IMR-90 (cell line): Measurements from ENCODE around the gene HIF1A. TPM values are rescaled to one million over a fixed set of nuclear protein-coding genes. Genes with fewer than 3 reads are reported as not detected.

Source experiments
- ATAC-seq: fragments of 200-7000 bp; cut with Tn5 transposase; 2 replicates; pipeline ENCODE4 v1.9.1; 2020; ENCODE audit warnings: low read depth, mild to moderate bottlenecking, moderate library complexity
- BruUV-seq: library from RNA; stranded (reverse); fragments of 400-500 nt; replicated peaks from 2 replicates; lab custom pipeline; 2021; lab: Mats Ljungman, UMichigan
- CTCF ChIA-PET: fragments of 300-600 bp; formaldehyde crosslinking; extraction: SDS; loops from one replicate; lab custom pipeline; 2021; ENCODE audit warnings: antibody characterized with exemption; lab: Yijun Ruan, JAX
- POLR2A ChIA-PET: fragments of 300-600 bp; sonication (Branson Sonifier 250); formaldehyde crosslinking; loops from one replicate; lab custom pipeline; 2022; ENCODE audit warnings: antibody characterized with exemption; ENCODE audit not compliant: unreplicated experiment; lab: Charles Lee
- DNase-seq: peaks from one replicate; pipeline ENCODE4 v3.0.0; 2013
- H2AFZ ChIP-seq: replicated peaks from 2 replicates; pipeline ENCODE3; 2013; ENCODE audit warnings: low read length, mild to moderate bottlenecking; ENCODE audit not compliant: poor library complexity
- H2AK5ac ChIP-seq: 2 replicates; pipeline ENCODE4 v1.6.1; 2013; ENCODE audit warnings: low read depth, low read length, inconsistent platforms
- H2AK9ac ChIP-seq: replicated peaks from 2 replicates; pipeline ENCODE3; 2013; ENCODE audit warnings: mild to moderate bottlenecking, low read depth, low read length, moderate library complexity; ENCODE audit not compliant: poor library complexity
- H2BK120ac ChIP-seq: 2 replicates; pipeline ENCODE4 v1.6.1; 2013; ENCODE audit warnings: low read depth, low read length, inconsistent platforms
- H2BK15ac ChIP-seq: 3 replicates; pipeline ENCODE4 v1.6.1; 2013; ENCODE audit warnings: low read depth, low read length, inconsistent platforms
- H2BK20ac ChIP-seq: 2 replicates; pipeline ENCODE4 v1.6.1; 2013; ENCODE audit warnings: low read depth, mild to moderate bottlenecking, inconsistent platforms, low read length, moderate library complexity
- H2BK5ac ChIP-seq: 2 replicates; pipeline ENCODE4 v1.6.1; 2013; ENCODE audit warnings: mild to moderate bottlenecking, low read depth, low read length, inconsistent platforms; ENCODE audit not compliant: poor library complexity, severe bottlenecking
- H3K14ac ChIP-seq: replicated peaks from 2 replicates; pipeline ENCODE4 v1.6.1; 2013; ENCODE audit warnings: low read depth, low read length, inconsistent platforms
- H3K18ac ChIP-seq: 2 replicates; pipeline ENCODE4 v1.6.1; 2013; ENCODE audit warnings: low read depth, low read length, control low read depth
- H3K23ac ChIP-seq: 2 replicates; pipeline ENCODE4 v1.6.1; 2013; ENCODE audit warnings: low read depth, low read length, inconsistent platforms
- H3K27ac ChIP-seq: 2 replicates; pipeline ENCODE4 v1.5.1; 2013; ENCODE audit warnings: mild to moderate bottlenecking, control low read depth, low read length; ENCODE audit not compliant: insufficient read depth
- H3K27me3 ChIP-seq: 2 replicates; pipeline ENCODE4 v1.6.1; 2013; ENCODE audit warnings: low read length; ENCODE audit not compliant: control insufficient read depth, insufficient read depth
- H3K36me3 ChIP-seq: 2 replicates; pipeline ENCODE4 v1.6.1; 2013; ENCODE audit warnings: low read length, mixed read lengths; ENCODE audit not compliant: control insufficient read depth, insufficient read depth
- H3K4ac ChIP-seq: 2 replicates; pipeline ENCODE4 v1.6.1; 2013; ENCODE audit warnings: low read depth, low read length, inconsistent platforms
- H3K4me1 ChIP-seq: 2 replicates; pipeline ENCODE4 v1.6.1; 2013; ENCODE audit warnings: low read length, mixed read lengths; ENCODE audit not compliant: control insufficient read depth, insufficient read depth
- H3K4me2 ChIP-seq: 2 replicates; pipeline ENCODE4 v1.6.1; 2013; ENCODE audit warnings: low read depth, mild to moderate bottlenecking, control low read depth, low read length, moderate library complexity
- H3K4me3 ChIP-seq: 2 replicates; pipeline ENCODE4 v1.5.1; 2013; ENCODE audit warnings: low read depth, mild to moderate bottlenecking, control low read depth, low read length, moderate library complexity; ENCODE audit not compliant: insufficient read depth
- H3K56ac ChIP-seq: 2 replicates; pipeline ENCODE4 v1.6.1; 2013; ENCODE audit warnings: low read length, inconsistent platforms; ENCODE audit not compliant: insufficient read depth; ENCODE audit errors: extremely low read depth
- H3K79me1 ChIP-seq, 2 experiments: 2 replicates each; pipeline ENCODE4 v1.6.1; 2013; ENCODE audit warnings: low read length in 2 of 2, inconsistent platforms in 1 of 2, low read depth in 1 of 2
- H3K9ac ChIP-seq: 2 replicates; pipeline ENCODE4 v1.6.1; 2013; ENCODE audit warnings: low read depth, low read length, control low read depth
- H3K9me1 ChIP-seq: 2 replicates; pipeline ENCODE4 v1.6.1; 2013; ENCODE audit warnings: low read length, inconsistent platforms; ENCODE audit not compliant: insufficient read depth
- H3K9me3 ChIP-seq: 2 replicates; pipeline ENCODE4 v1.6.1; 2013; ENCODE audit warnings: low read length; ENCODE audit not compliant: control insufficient read depth, insufficient read depth
- H4K20me1 ChIP-seq: 2 replicates; pipeline ENCODE4 v1.6.1; 2013; ENCODE audit warnings: low read length, inconsistent platforms; ENCODE audit not compliant: insufficient read depth
- H4K5ac ChIP-seq: 2 replicates; pipeline ENCODE4 v1.6.1; 2013; ENCODE audit warnings: mild to moderate bottlenecking, low read depth, low read length, control low read depth
- H4K8ac ChIP-seq, 2 experiments: 2 replicates each; pipeline ENCODE4 v1.6.1; 2013; ENCODE audit warnings: low read depth in 2 of 2, low read length in 2 of 2, control low read depth in 1 of 2, inconsistent platforms in 1 of 2
- H4K91ac ChIP-seq: 2 replicates; pipeline ENCODE4 v1.6.1; 2013; ENCODE audit warnings: low read depth, low read length, inconsistent platforms; ENCODE audit not compliant: insufficient read depth
- CEBPB ChIP-seq: IDR thresholded peaks from 2 replicates; pipeline ENCODE4 v1.6.1; 2012; ENCODE audit warnings: low read depth, low read length, improper control_type of control experiment
- CHD1 ChIP-seq: IDR thresholded peaks from 2 replicates; pipeline ENCODE4 v1.6.1; 2012; ENCODE audit warnings: low read depth, low read length, improper control_type of control experiment
- MAZ ChIP-seq: IDR thresholded peaks from 2 replicates; pipeline ENCODE4 v1.6.1; 2012; ENCODE audit warnings: low read depth, mild to moderate bottlenecking, low read length, improper control_type of control experiment, moderate library complexity, borderline replicate concordance
- WGBS, 2 experiments: methylation state at CpG; one replicate each; pipeline versions ENCODE4 v1.1.5 to v1.1.7; 2013; ENCODE audit warnings: missing lambda C conversion rate in 2 of 2; ENCODE audit not compliant: insufficient read length in 1 of 2; ENCODE audit errors: extremely low coverage in 2 of 2; 5-methylcytosine and 5-hydroxymethylcytosine counted together
- dilution Hi-C: fragments of 300-500 bp; cut with HindIII; formaldehyde crosslinking; loops from one replicate; pipeline ENCODE4 v1.14.3; 2018; ENCODE audit warnings: low sequenced_read_pairs; ENCODE audit not compliant: unreplicated experiment
- in situ Hi-C: fragments of 300-500 bp; cut with MboI; formaldehyde crosslinking; loops from 3 replicates; pipeline ENCODE4 v1.14.3; 2019; ENCODE audit warnings: low sequenced_read_pairs, inconsistent platforms, mixed read lengths
- intact Hi-C: fragments of 100-400 bp; cut with micrococcal nuclease; formaldehyde crosslinking; loops from 2 replicates; pipeline ENCODE4 v1.10.0; 2022
- polyA plus RNA-seq, 3 experiments: library from polyadenylated mRNA; depleted of rRNA; stranded (reverse); fragments of >200 nt; gene quantifications; 2 replicates each; pipeline ENCODE4 v1.2.3, GENCODE V29; 2012; ENCODE audit warnings: low replicate concordance in 1 of 3
- total RNA-seq: library from RNA; depleted of rRNA; stranded (reverse); fragments of >200 nt; gene quantifications from 2 replicates; pipeline ENCODE4 v1.2.3, GENCODE V29; 2012

HIF1A gene
- total and polyA plus RNA-seq, 2 of the 4 experiments (the other 2 are of a cell fraction) = 128 to 301 TPM

DNA sequence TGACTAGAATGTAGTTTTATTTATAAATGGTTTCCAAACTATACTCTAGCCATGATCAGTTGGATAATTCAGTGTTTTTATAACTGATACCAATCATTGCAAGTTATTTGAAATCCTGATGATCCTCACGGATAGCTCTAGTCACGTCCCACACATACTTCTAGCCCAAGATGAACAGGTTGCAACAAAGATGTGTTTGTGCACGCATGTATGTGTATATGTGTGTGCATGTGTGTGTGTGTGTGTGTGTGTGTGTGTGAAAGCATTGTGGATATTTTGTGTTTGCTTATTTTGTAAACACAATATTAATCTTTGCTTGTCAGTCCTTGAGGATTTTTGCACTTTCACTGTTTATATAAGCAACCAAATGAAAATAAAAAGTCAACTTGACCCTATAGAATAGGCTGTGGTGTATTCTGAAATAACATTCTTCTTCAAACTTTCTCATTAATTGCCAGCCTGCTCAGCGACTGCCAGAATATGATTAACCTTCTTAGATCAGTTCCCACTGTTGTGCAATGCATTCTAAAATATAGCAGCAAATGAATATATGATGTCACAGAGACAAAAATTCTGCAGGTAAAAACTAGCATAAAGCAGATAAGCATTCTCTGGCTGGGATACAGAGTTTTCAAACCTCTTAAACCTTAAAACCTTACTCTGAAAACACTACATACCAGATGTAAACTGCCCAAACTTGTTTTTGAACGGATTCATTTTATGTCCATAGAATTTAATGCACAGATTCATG lies 48.8 kb upstream of the HIF1A start:
- CTCF ChIA-PET = no interaction called here
- no peak overlapping the region for H3K4ac ChIP-seq
- no peak overlapping the region for H3K4me3 ChIP-seq
- no peak for ATAC-seq
- H3K18ac ChIP-seq = no peak overlapping the region
- H4K8ac ChIP-seq = no peak overlapping the region
- in situ Hi-C loops = no loop called here
- H3K27me3 ChIP-seq = no peaks in the 10 kb centered on the region
- H4K5ac ChIP-seq = no peak overlapping the region
- no peak overlapping the region for H2AFZ ChIP-seq
- BruUV-seq = no TSS peak
- POLR2A ChIA-PET = no interaction called here
- no peak for TF ChIP-seq MAZ
- no peak for TF ChIP-seq CHD1
- peak; percentile 67 for TF ChIP-seq CEBPB
- H2BK5ac ChIP-seq = no peak overlapping the region
- H2BK120ac ChIP-seq = no peak overlapping the region
- peaks cover 6% of the 10 kb centered on the region for H3K4me1 ChIP-seq
- H4K20me1 ChIP-seq = no peaks in the 10 kb centered on the region
- no peak overlapping the region for H2AK5ac ChIP-seq
- H3K79me1 ChIP-seq = no peaks in the 10 kb centered on the region
- H3K14ac ChIP-seq = no peak overlapping the region
- H3K4me2 ChIP-seq = no peak overlapping the region
- H3K9me3 ChIP-seq = no peaks in the 10 kb centered on the region
- no peak overlapping the region for H3K27ac ChIP-seq
- no peak overlapping the region for H3K56ac ChIP-seq
- intact Hi-C loops = no loop called here
- no peak overlapping the region for H4K91ac ChIP-seq
- no peak overlapping the region for H3K23ac ChIP-seq
- no peak for DNase-seq
- 60% methylated on average over 1 of the region's 5 CpGs; no CpG with 5 or more reads in 1 of the 2 experiments for WGBS, 2 experiments
- dilution Hi-C loops = no loop called here
- H3K36me3 ChIP-seq = no peaks in the 10 kb centered on the region
- H3K9ac ChIP-seq = no peak overlapping the region
- H3K9me1 ChIP-seq = no peaks in the 10 kb centered on the region; the same call in 1 of the 2 replicates
- H2BK15ac ChIP-seq = no peak overlapping the region
- H2AK9ac ChIP-seq = no peak overlapping the region
- no peak overlapping the region for H2BK20ac ChIP-seq
